DMS 273 (cell line): ENCODE measurements around the gene MAP4K4.
A peak's percentile ranks its signal among the peaks of the same experiment; 100 is the strongest.

ENCODE experiments used
- DNase-seq: peaks from one replicate; lab custom pipeline; 2025; ENCODE audit not compliant: unreplicated experiment; lab: John Stamatoyannopoulos, UW

MAP4K4 gene

GRCh38 chr2:101811226-101812015 is 113.9 kb downstream of the MAP4K4 start:
- DNase-seq = peak; percentile 91

GRCh38 chr2:101812226-101812625 is 114.7 kb downstream of the MAP4K4 start:
- peak; percentile 40 for DNase-seq

- no peak for DNase-seq
Measured at GRCh38 chr2:101814752-101815151, 117.2 kb downstream of the MAP4K4 start.

- DNase-seq = peak; percentile 46
Measured at GRCh38 chr2:101815154-101815553, 117.6 kb downstream of the MAP4K4 start.

- peak; percentile 69 for DNase-seq
Measured at GRCh38 chr2:101815739-101816391, 118.4 kb downstream of the MAP4K4 start.

GRCh38 chr2:101816598-101816997 is 119.1 kb downstream of the MAP4K4 start:
- DNase-seq = no peak

GRCh38 chr2:101817481-101817880 is 120.0 kb downstream of the MAP4K4 start:
- peak; percentile 17 for DNase-seq

- DNase-seq = peak; percentile 89
Measured at GRCh38 chr2:101818531-101819451, 121.3 kb downstream of the MAP4K4 start.

GRCh38 chr2:101820519-101820918 is 123.0 kb downstream of the MAP4K4 start:
- DNase-seq = peak; percentile 21

- DNase-seq = no peak
Measured at GRCh38 chr2:101821059-101821805, 123.7 kb downstream of the MAP4K4 start.

GRCh38 chr2:101821828-101822458 is 124.4 kb downstream of the MAP4K4 start:
- DNase-seq = no peak

GRCh38 chr2:101823347-101823791 is 125.9 kb downstream of the MAP4K4 start:
- peak; percentile 78 for DNase-seq

- DNase-seq = no peak
Measured at GRCh38 chr2:101823859-101824258, 126.4 kb downstream of the MAP4K4 start.

GRCh38 chr2:101826716-101827115 is 129.2 kb downstream of the MAP4K4 start:
- DNase-seq = no peak

GRCh38 chr2:101827246-101827645 is 129.7 kb downstream of the MAP4K4 start:
- DNase-seq = no peak

- no peak for DNase-seq
Measured at GRCh38 chr2:101828257-101828656, 130.8 kb downstream of the MAP4K4 start.

- DNase-seq = no peak
Measured at GRCh38 chr2:101828673-101829334, 131.3 kb downstream of the MAP4K4 start.

GRCh38 chr2:101829429-101829828 is 131.9 kb downstream of the MAP4K4 start:
- no peak for DNase-seq

- no peak for DNase-seq
Measured at GRCh38 chr2:101830146-101830545, 132.6 kb downstream of the MAP4K4 start.

- no peak for DNase-seq
Measured at GRCh38 chr2:101830555-101830954, 133.0 kb downstream of the MAP4K4 start.
